Vagina (tissue), 2 donors: Measurements from ENCODE around the gene SYNPR. TPM values are rescaled to one million over a fixed set of nuclear protein-coding genes. Genes with fewer than 3 reads are reported as not detected.

ENCODE experiments used
- DNase-seq, 2 donors: peaks; one replicate each; pipeline ENCODE4 v3.0.0-alpha.2; 2017; ENCODE audit errors: extremely low spot score in 2 of 2
- H3K27ac ChIP-seq: fragments of 200-600 bp; sonication (generic); one replicate; pipeline ENCODE4 v1.5.1; 2019
- H3K27me3 ChIP-seq: fragments of 200-600 bp; sonication (generic); one replicate; pipeline ENCODE4 v1.5.1; 2019
- H3K36me3 ChIP-seq, 2 donors: fragments of 200-600 bp; sonication (generic); one replicate each; pipeline ENCODE4 v1.5.1; 2017 to 2019
- H3K4me1 ChIP-seq: fragments of 200-600 bp; sonication (generic); one replicate; pipeline ENCODE4 v1.5.1; 2019
- H3K4me3 ChIP-seq, 2 donors: fragments of 200-600 bp; sonication (generic); 1 replicate in 1 of 2; 2 replicates in 1 of 2; pipeline ENCODE4 v1.5.1; 2016 to 2019
- H3K9me3 ChIP-seq: fragments of 200-600 bp; sonication (generic); one replicate; pipeline ENCODE4 v1.5.1; 2019
- POLR2A ChIP-seq, 2 donors: fragments of 450-650 bp; IDR thresholded peaks; one replicate each; pipeline ENCODE4 v1.6.1; 2017; ENCODE audit warnings: antibody characterized with exemption in 2 of 2, mild to moderate bottlenecking in 2 of 2, moderate library complexity in 2 of 2
- POLR2AphosphoS5 ChIP-seq, 2 donors: sonication (generic); formaldehyde crosslinking; IDR thresholded peaks; one replicate each; pipeline ENCODE4 v1.9.0; 2017; ENCODE audit warnings: antibody characterized with exemption in 2 of 2, mild to moderate bottlenecking in 2 of 2, low read depth in 1 of 2; ENCODE audit not compliant: insufficient read depth in 1 of 2
- intact Hi-C: fragments of 100-400 bp; cut with DNase I; formaldehyde crosslinking; loops from one replicate; pipeline ENCODE4 v1.15.1; 2023
- total RNA-seq: library from RNA; depleted of rRNA; stranded (reverse); fragments of >200 nt; gene quantifications from one replicate; pipeline ENCODE4 v1.2.3, GENCODE V29; 2016
- TF ChIP-seq, protein P1 (sequence below), 3 experiments: fragments of 450-650 bp in 2 of 3; fragments of 200-600 bp in 1 of 3; sonication (generic) in 1 of 3; IDR thresholded peaks; one replicate each; pipeline ENCODE4 v1.5.1; 2017 to 2019; ENCODE audit warnings: antibody characterized with exemption in 3 of 3, mild to moderate bottlenecking in 2 of 3, moderate library complexity in 2 of 3

SYNPR gene
- total RNA-seq, 1 donor from 2014 or later, result not detected

DNA sequence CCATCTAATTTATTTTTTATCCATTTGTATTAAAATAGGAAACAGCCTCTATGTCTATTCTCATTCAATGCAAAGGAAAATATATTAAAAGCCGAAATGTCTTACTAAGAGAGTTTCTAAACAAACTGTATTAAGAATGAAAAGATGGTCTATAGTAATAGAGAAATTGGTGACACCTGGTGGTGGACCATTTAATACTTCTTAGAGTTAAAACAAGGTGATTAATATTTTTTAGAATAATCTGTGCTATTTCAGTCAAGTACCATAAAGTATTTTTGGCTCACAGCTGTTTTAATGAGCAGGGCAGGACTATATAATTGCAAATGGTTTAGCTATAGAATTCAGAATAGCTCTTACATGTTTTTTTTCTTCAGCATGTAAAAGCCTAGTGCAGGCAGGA is 55.7 kb downstream of the SYNPR start:
- no peaks in the 10 kb centered on the region for H3K9me3 ChIP-seq
- H3K27me3 ChIP-seq, result no peaks in the 10 kb centered on the region
- TF ChIP-seq POLR2AphosphoS5 (IDR thresholded peaks at IDR 0.05; ENCODE audit: insufficient read depth in 1 of 2, low read depth in 1 of 2), result no peak
- TF ChIP-seq, protein P1, sequence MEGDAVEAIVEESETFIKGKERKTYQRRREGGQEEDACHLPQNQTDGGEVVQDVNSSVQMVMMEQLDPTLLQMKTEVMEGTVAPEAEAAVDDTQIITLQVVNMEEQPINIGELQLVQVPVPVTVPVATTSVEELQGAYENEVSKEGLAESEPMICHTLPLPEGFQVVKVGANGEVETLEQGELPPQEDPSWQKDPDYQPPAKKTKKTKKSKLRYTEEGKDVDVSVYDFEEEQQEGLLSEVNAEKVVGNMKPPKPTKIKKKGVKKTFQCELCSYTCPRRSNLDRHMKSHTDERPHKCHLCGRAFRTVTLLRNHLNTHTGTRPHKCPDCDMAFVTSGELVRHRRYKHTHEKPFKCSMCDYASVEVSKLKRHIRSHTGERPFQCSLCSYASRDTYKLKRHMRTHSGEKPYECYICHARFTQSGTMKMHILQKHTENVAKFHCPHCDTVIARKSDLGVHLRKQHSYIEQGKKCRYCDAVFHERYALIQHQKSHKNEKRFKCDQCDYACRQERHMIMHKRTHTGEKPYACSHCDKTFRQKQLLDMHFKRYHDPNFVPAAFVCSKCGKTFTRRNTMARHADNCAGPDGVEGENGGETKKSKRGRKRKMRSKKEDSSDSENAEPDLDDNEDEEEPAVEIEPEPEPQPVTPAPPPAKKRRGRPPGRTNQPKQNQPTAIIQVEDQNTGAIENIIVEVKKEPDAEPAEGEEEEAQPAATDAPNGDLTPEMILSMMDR (IDR thresholded peaks at IDR 0.05), result no peak
- TF ChIP-seq POLR2A (IDR thresholded peaks at IDR 0.05), result no peak
- H3K4me3 ChIP-seq, result no peak overlapping the region
- intact Hi-C loops, result no loop called here
- H3K36me3 ChIP-seq, result no peaks in the 10 kb centered on the region
- no peak overlapping the region for H3K27ac ChIP-seq
- no peak for DNase-seq
- H3K4me1 ChIP-seq, result no peaks in the 10 kb centered on the region

DNA sequence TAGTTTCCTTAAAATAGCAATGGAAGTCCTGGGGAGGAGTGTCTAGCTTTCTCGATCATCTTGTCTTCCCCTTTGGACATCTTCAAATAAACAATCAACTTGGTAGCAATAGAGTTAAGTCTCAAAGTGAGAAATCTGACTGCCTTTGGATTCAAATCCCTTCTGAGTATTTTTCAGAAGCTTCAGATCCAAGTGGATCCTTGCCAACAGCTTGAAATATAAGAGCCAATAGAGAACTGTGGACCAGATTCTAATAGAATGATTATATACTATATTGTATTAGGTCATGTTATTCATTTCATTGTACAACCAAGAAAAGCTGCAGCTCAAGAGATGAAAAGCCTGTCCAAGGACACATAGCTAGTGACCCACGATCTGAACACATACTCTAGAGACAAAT is 60.2 kb downstream of the SYNPR start:
- Histone ChIP-seq H3K27ac (no peak overlapping the region), H3K36me3 (no peaks in the 10 kb centered on the region), H3K4me1 (peaks cover 4% of the 10 kb centered on the region), H3K4me3 (no peak overlapping the region), H3K27me3 (no peaks in the 10 kb centered on the region), H3K9me3 (no peaks in the 10 kb centered on the region)
- TF ChIP-seq, protein P1 (IDR thresholded peaks at IDR 0.05), result no peak
- TF ChIP-seq POLR2A (IDR thresholded peaks at IDR 0.05), result no peak
- no peak for TF ChIP-seq POLR2AphosphoS5 (IDR thresholded peaks at IDR 0.05; ENCODE audit: insufficient read depth in 1 of 2, low read depth in 1 of 2)
- no peak for DNase-seq
- intact Hi-C loops, result no loop called here

DNA sequence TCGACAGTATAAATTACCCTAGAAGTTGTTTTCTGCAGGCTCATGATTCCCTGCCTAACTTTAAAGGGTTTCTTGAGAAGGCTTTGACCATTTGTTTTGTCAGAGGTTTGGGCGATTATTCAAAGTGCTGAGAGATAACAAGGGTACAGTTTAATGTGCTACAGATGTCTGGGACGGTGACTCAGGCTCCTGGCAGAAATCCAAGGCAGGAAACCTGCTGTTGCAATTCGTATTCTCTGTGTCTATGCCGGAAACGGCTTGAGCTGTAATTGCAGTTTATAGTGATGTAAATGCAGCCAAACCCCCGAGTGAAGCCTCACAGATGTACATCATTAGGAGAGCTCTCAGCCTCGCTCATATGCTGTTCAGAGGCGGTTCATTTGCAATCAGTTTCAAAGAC is 65.6 kb downstream of the SYNPR start:
- no peaks in the 10 kb centered on the region for H3K27me3 ChIP-seq
- H3K4me3 ChIP-seq, result no peak overlapping the region
- no peak for DNase-seq
- intact Hi-C loops, result no loop called here
- no peak for TF ChIP-seq POLR2A (IDR thresholded peaks at IDR 0.05)
- TF ChIP-seq POLR2AphosphoS5 (IDR thresholded peaks at IDR 0.05; ENCODE audit: insufficient read depth in 1 of 2, low read depth in 1 of 2), result peak in 1 of 2 donors; percentile 45
- peaks cover 7% of the 10 kb centered on the region for H3K4me1 ChIP-seq
- no peak overlapping the region for H3K27ac ChIP-seq
- H3K9me3 ChIP-seq, result no peaks in the 10 kb centered on the region
- no peaks in the 10 kb centered on the region for H3K36me3 ChIP-seq

DNA sequence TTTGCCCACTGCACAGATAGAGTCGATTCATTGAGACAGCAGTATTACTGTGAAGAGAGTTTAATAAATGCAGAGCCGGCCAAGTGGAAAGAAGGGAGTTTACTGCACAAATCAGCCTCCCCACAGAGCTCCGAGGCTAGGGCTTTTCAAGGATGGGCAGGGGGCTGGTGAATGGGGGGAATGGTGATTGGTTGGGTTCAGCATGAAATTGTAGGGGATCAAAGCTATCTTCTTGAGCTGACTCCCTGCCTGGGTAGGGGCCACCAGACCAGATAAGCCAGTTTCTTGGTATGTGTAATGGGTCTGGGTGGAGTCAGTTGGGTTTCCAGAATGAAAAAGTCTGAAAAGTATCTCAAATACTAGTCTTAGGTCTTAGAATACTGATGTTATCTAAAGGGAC is 66.6 kb downstream of the SYNPR start:
- Histone ChIP-seq H3K4me1 (peaks cover 7% of the 10 kb centered on the region), H3K4me3 (no peak overlapping the region), H3K36me3 (no peaks in the 10 kb centered on the region), H3K27ac (no peak overlapping the region), H3K9me3 (no peaks in the 10 kb centered on the region), H3K27me3 (no peaks in the 10 kb centered on the region)
- DNase-seq, result no peak
- intact Hi-C loops, result no loop called here
- TF ChIP-seq POLR2AphosphoS5 (IDR thresholded peaks at IDR 0.05; ENCODE audit: insufficient read depth in 1 of 2, low read depth in 1 of 2) (no peak), POLR2A (IDR thresholded peaks at IDR 0.05) (no peak)
- TF ChIP-seq, protein P1 (IDR thresholded peaks at IDR 0.05), result no peak

DNA sequence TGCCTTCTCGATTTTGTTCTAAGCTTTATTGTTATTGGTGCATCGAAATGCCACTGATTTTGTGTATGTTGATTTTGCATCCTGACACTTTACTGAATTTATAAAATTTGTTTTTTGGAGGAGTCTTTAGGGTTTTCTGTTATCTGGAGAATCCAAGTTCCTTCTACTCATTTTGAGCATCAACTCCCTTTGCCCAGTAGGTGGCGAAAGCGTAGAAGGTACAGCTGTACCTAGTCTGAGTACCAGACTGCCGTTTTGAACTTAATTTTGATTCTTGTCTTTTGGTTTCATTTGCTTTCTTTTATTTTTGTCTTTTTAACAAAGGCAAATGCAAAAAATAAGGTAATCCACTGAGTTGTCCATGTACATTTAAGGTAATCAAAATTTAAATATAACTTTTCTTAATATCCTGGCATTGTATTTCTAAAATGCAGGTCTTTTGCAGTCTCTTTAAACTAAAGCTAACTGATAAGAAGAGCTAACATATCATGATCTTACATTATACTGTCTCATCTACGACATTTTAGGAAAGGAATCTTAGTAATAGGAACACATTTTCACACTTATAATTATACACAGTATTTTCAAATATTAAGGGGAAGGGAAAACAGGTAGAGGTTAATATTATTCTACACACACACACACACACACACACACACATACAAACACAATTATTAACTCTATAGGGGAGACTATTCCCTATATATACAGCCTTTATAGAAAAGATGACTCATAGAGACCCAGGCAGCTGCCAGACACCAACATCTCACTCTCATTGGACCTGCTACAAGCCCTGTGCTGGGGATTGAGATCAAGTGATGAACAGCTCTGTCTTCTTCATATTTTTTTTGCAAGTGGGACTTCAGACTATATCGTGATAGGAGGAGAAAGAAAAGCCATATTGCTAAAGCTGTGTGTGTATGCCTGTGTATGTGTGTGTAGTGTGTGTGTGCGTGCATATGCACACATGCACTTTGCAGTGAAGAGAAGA is 71.8 kb downstream of the SYNPR start:
- no peak overlapping the region for H3K4me3 ChIP-seq
- intact Hi-C loops, result loop anchor here (2.0 to 10.0 kb wide), 2 partner anchors 467 to 645 kb away; no protein-coding TSS in a partner anchor
- no peaks in the 10 kb centered on the region for H3K36me3 ChIP-seq
- no peak overlapping the region for H3K27ac ChIP-seq
- TF ChIP-seq POLR2AphosphoS5 (IDR thresholded peaks at IDR 0.05; ENCODE audit: insufficient read depth in 1 of 2, low read depth in 1 of 2), result no peak
- TF ChIP-seq, protein P1 (IDR thresholded peaks at IDR 0.05), result peak; percentile 34 to 46 (median 45)
- no peak for DNase-seq
- H3K4me1 ChIP-seq, result no peaks in the 10 kb centered on the region
- H3K9me3 ChIP-seq, result no peaks in the 10 kb centered on the region
- no peaks in the 10 kb centered on the region for H3K27me3 ChIP-seq
